ENCODE data around the gene PIGB.

Gene PIGB

DNA sequence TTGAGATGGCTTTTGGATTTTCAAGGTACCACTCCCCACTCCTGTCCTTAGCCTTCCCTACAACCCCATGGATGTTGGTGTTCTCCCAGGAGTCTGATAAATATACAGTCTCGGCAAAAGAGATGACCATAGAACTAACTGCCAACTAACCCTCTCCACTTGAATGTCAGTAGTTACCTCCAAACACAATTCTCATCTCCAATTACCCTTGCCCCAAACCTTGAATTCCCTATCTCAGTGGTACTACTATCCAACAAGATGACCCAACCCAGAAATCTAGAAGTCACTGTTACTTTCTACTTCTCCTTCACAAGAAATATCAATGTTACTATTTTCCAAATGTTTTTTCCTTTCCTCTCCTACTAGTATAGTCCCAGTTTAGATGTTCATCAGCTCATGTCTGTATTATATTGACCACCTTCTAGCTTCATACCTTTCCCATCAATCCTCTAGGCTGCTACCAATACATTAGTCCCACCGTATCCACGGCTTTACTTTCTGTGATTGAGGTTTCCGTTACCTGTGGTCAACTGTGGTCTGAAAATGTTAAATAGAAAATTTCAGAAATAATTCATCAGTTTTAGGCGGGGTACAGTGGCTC is 38.1 kb downstream of the PIGB start:
- Histone ChIP-seq H3K9me3 (ENCODE audit: control insufficient read depth, insufficient read depth, low read length) (no peaks in the 10 kb centered on the region), H3K36me3 (ENCODE audit: control insufficient read depth, insufficient read depth, low read length) (no peaks in the 10 kb centered on the region), H3K27me3 (ENCODE audit: control insufficient read depth, insufficient read depth, low read length) (no peaks in the 10 kb centered on the region), H3K9ac (ENCODE audit: low read depth, low read length) (no peak overlapping the region), H3K4me3 (ENCODE audit: low read depth, low read length) (no peak overlapping the region), H3K4me1 (ENCODE audit: control insufficient read depth, insufficient read depth, low read length) (peaks cover 8% of the 10 kb centered on the region)

DNA sequence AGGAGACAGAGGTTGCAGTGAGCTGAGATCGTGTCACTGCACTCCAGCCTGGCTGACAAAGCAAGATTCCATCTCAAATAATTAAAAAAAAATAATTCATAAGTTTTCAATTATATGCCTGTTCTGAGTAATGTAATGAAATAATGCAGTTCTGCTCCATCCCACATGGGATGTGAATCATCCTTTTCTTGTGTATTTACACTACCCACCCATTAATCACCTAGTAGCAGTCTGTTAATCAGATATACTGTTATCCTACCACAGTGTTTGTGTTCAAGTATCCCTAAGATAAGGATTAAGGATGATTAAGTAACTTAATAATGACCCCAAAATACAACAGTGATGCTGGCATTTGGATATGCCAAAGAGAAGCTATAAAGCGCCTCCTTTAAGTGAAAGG is 38.8 kb downstream of the PIGB start:
- Histone ChIP-seq H3K36me3 (ENCODE audit: control insufficient read depth, insufficient read depth, low read length) (no peaks in the 10 kb centered on the region), H3K9me3 (ENCODE audit: control insufficient read depth, insufficient read depth, low read length) (no peaks in the 10 kb centered on the region), H3K4me3 (ENCODE audit: low read depth, low read length) (no peak overlapping the region), H3K9ac (ENCODE audit: low read depth, low read length) (no peak overlapping the region), H3K27me3 (ENCODE audit: control insufficient read depth, insufficient read depth, low read length) (no peaks in the 10 kb centered on the region), H3K4me1 (ENCODE audit: control insufficient read depth, insufficient read depth, low read length) (peaks cover 5% of the 10 kb centered on the region)

DNA sequence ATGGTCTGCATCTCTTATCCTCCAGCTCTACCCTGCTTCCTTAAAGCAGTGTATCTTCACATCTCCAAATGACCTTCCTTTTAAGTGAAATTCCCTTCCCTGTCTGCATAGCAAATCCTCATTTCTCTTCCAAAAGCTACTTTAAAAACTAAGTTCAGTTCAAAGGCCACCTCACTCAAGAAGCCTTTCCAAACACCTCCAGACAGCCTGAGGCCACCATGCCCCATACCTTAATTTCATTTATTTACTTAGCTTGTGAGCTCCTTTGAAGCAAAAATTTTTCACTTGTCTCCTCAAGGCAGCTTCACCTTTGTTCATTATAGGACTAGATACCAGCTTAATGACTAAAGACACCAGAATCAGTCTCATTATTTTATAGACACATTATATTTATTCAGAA is 39.4 kb downstream of the PIGB start:
- Histone ChIP-seq H3K9ac (ENCODE audit: low read depth, low read length) (no peak overlapping the region), H3K4me3 (ENCODE audit: low read depth, low read length) (no peak overlapping the region), H3K36me3 (ENCODE audit: control insufficient read depth, insufficient read depth, low read length) (no peaks in the 10 kb centered on the region), H3K9me3 (ENCODE audit: control insufficient read depth, insufficient read depth, low read length) (no peaks in the 10 kb centered on the region), H3K4me1 (ENCODE audit: control insufficient read depth, insufficient read depth, low read length) (no peaks in the 10 kb centered on the region), H3K27me3 (ENCODE audit: control insufficient read depth, insufficient read depth, low read length) (no peaks in the 10 kb centered on the region)

DNA sequence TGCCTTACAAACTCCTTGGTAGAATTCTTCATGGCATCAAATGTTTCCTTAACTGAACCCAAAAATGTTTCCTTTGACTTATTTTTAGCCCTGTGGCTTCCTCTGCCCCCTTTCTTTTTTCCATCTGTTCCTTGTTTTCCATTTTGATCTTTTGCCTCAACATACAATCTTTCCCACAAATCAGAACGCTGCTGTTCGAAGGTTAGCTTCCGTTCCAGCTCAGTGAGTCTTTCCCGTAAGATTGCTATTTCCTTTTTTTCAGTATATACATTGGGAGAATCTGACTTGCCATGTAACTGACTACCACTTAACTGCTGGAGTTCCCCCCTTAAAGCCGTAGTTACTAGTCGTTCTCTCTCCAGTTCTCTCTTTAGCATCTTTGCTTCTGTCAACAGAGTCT is 41.2 kb downstream of the PIGB start:
- Histone ChIP-seq H3K9ac (ENCODE audit: low read depth, low read length) (no peak overlapping the region), H3K4me3 (ENCODE audit: low read depth, low read length) (no peak overlapping the region), H3K4me1 (ENCODE audit: control insufficient read depth, insufficient read depth, low read length) (no peaks in the 10 kb centered on the region), H3K27me3 (ENCODE audit: control insufficient read depth, insufficient read depth, low read length) (no peaks in the 10 kb centered on the region), H3K36me3 (ENCODE audit: control insufficient read depth, insufficient read depth, low read length) (no peaks in the 10 kb centered on the region), H3K9me3 (ENCODE audit: control insufficient read depth, insufficient read depth, low read length) (no peaks in the 10 kb centered on the region)

DNA sequence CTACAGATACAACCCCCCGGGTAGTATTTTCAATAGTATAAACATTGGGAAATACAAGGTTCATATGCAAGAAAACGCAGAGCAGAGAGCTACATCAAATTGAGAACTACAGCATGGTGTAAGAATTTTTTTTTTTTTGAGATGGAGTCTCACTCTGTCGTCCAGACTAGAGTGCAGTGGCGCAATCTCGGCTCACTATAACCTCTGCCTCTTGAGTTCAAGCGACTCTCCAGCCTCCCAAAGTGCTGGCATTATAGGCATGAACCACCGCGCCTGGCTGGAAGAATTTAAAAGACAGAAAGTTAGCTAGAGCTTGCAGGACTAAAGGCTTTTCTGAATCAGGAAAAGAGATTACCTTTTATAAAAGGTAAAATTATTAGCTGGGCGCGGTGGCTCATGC is 42.0 kb downstream of the PIGB start:
- H3K4me3 ChIP-seq (ENCODE audit: low read depth, low read length), result no peak overlapping the region
- H3K4me1 ChIP-seq (ENCODE audit: control insufficient read depth, insufficient read depth, low read length), result no peaks in the 10 kb centered on the region
- H3K9me3 ChIP-seq (ENCODE audit: control insufficient read depth, insufficient read depth, low read length), result no peaks in the 10 kb centered on the region
- H3K36me3 ChIP-seq (ENCODE audit: control insufficient read depth, insufficient read depth, low read length), result no peaks in the 10 kb centered on the region
- H3K27me3 ChIP-seq (ENCODE audit: control insufficient read depth, insufficient read depth, low read length), result no peaks in the 10 kb centered on the region
- no peak overlapping the region for H3K9ac ChIP-seq (ENCODE audit: low read depth, low read length)

DNA sequence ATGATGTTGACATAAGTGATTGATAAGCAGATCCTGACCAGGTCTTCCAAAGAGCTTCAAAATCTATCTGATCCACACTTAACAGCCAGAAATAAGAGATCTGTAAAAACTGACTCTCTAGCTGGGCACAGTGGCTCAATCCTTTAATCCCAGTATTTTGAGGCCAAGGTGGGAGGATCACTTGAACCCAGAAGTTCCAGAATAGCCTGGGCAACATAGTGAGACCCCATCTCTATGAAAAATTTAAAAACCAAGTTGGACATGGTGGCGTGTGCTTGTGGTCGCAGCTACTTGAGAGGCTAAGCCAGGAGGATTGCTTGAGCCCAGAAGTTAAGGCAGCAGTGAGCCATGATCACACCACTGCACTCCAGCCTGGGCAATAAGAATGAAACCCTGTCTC is 43.6 kb downstream of the PIGB start:
- Histone ChIP-seq H3K4me1 (ENCODE audit: control insufficient read depth, insufficient read depth, low read length) (no peaks in the 10 kb centered on the region), H3K36me3 (ENCODE audit: control insufficient read depth, insufficient read depth, low read length) (no peaks in the 10 kb centered on the region), H3K9ac (ENCODE audit: low read depth, low read length) (no peak overlapping the region), H3K4me3 (ENCODE audit: low read depth, low read length) (no peak overlapping the region), H3K27me3 (ENCODE audit: control insufficient read depth, insufficient read depth, low read length) (no peaks in the 10 kb centered on the region), H3K9me3 (ENCODE audit: control insufficient read depth, insufficient read depth, low read length) (no peaks in the 10 kb centered on the region)

DNA sequence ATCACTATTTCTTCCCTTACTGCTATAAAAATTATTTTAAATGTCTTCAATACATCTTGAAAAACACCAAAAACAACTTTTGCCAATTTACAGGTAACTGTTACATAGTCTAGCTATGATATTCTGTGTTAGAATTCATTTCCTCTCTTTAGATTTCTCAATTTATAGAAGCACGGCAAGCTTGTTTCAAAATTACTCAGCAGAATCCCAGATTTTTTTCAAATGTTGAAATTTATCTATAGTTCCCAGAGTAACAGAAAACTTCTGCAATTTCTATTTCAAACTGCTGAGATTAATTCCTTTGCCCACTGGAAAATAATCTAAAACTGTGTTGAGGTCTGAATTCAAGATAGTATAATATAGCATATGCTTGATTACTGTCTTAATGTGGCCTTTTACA is 48.0 kb downstream of the PIGB start:
- no peaks in the 10 kb centered on the region for H3K36me3 ChIP-seq (ENCODE audit: control insufficient read depth, insufficient read depth, low read length)
- H3K9me3 ChIP-seq (ENCODE audit: control insufficient read depth, insufficient read depth, low read length), result no peaks in the 10 kb centered on the region
- no peaks in the 10 kb centered on the region for H3K4me1 ChIP-seq (ENCODE audit: control insufficient read depth, insufficient read depth, low read length)
- no peaks in the 10 kb centered on the region for H3K27me3 ChIP-seq (ENCODE audit: control insufficient read depth, insufficient read depth, low read length)
- H3K4me3 ChIP-seq (ENCODE audit: low read depth, low read length), result no peak overlapping the region
- no peak overlapping the region for H3K9ac ChIP-seq (ENCODE audit: low read depth, low read length)

DNA sequence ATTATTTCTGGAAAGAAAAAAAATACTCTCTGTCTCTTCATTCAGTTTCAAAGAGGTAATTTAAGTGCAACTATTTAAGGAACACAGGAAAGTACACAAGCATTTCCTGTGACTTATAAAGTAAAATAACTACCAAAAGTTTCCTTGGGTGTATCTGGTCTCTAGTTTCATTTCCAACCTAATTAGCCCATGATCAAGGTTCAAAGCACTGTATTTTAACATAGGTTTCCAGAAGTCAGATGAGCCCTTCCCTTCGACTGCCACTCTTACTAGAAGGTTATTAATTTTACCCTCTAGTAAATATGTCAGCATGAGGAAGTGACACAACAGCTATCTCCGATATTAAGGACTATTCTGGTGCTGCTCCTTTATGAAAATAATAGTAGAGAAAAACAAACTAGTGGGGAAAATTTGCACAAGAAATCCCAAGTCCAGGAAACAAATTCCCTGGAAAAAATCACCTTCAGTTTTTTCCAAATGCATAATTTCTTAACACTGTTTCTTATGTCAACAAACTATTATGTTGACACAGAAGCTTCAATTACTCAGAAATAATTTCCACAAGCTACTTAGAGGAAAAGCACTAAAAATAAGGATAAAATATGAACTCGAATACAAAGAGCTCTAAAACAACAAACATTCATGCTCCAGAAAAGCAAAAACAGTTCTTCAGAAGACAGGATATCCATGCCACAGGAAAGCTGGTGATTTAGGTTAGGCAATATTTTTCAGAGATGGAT is 53.8 kb downstream of the PIGB start:
- no peaks in the 10 kb centered on the region for H3K36me3 ChIP-seq (ENCODE audit: control insufficient read depth, insufficient read depth, low read length)
- H3K9me3 ChIP-seq (ENCODE audit: control insufficient read depth, insufficient read depth, low read length), result no peaks in the 10 kb centered on the region
- no peak overlapping the region for H3K4me3 ChIP-seq (ENCODE audit: low read depth, low read length)
- H3K4me1 ChIP-seq (ENCODE audit: control insufficient read depth, insufficient read depth, low read length), result no peaks in the 10 kb centered on the region
- no peak overlapping the region for H3K9ac ChIP-seq (ENCODE audit: low read depth, low read length)
- no peaks in the 10 kb centered on the region for H3K27me3 ChIP-seq (ENCODE audit: control insufficient read depth, insufficient read depth, low read length)

DNA sequence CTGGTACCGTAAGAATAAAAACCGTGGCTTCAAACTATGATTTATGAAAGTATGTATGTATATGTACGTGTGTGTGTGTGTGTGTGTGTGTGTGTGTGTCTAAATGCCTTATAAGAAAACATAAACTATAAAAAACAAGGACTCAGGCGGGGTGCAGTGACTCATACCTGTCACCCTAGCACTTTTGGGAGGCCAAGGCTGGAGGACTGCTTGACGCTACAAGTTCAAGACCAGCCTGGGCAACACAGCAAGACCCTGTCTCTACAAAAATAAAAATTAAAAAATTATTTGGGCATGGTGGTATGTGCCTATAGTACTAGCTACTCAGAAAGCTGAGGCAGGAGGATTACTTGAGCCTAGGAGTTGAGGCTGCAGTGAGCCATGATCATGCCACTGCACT is 60.1 kb downstream of the PIGB start:
- Histone ChIP-seq H3K27me3 (ENCODE audit: control insufficient read depth, insufficient read depth, low read length) (no peaks in the 10 kb centered on the region), H3K4me3 (ENCODE audit: low read depth, low read length) (no peak overlapping the region), H3K4me1 (ENCODE audit: control insufficient read depth, insufficient read depth, low read length) (no peaks in the 10 kb centered on the region), H3K36me3 (ENCODE audit: control insufficient read depth, insufficient read depth, low read length) (no peaks in the 10 kb centered on the region), H3K9ac (ENCODE audit: low read depth, low read length) (no peak overlapping the region), H3K9me3 (ENCODE audit: control insufficient read depth, insufficient read depth, low read length) (no peaks in the 10 kb centered on the region)

DNA sequence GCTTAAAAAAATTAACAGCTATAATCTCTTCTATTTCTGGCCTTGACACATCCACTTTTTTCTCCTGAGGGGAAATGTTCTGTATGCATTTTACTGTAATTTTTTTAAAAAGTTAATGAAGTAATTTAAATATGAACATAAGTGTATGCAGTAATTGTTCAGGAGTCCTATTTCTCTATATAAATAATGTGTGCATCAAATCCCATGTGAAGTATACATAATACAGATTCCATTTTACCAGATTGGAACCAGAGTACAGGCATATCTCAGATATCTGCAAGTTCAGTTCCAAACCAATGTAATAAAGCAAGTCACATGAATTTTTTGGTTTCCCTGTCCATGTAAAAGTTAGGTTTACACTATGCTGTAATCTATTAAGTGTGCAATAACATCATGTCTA is 62.6 kb downstream of the PIGB start:
- Histone ChIP-seq H3K27me3 (ENCODE audit: control insufficient read depth, insufficient read depth, low read length) (no peaks in the 10 kb centered on the region), H3K36me3 (ENCODE audit: control insufficient read depth, insufficient read depth, low read length) (no peaks in the 10 kb centered on the region), H3K9ac (ENCODE audit: low read depth, low read length) (no peak overlapping the region), H3K9me3 (ENCODE audit: control insufficient read depth, insufficient read depth, low read length) (no peaks in the 10 kb centered on the region), H3K4me1 (ENCODE audit: control insufficient read depth, insufficient read depth, low read length) (no peaks in the 10 kb centered on the region), H3K4me3 (ENCODE audit: low read depth, low read length) (no peak overlapping the region)

DNA sequence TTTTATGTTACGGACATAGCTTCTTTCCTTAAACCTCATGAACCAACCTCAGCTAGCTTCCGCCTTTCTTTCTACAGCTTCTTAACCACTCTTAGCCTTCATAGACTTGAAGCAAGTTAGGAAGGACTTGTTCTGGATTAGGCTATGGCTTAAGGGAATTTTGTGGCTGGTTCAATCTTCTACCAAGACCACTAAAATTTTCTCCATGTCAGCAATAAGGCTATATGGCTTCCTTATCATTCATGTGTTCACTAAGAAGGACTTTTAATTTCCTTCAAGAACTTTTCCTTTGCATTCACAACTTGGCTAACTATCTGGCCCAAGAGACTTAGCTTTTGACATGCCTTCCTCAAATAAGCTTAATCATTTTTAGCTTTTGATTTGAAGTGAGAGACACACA is 64.7 kb downstream of the PIGB start:
- Histone ChIP-seq H3K4me1 (ENCODE audit: control insufficient read depth, insufficient read depth, low read length) (no peaks in the 10 kb centered on the region), H3K4me3 (ENCODE audit: low read depth, low read length) (no peak overlapping the region), H3K9ac (ENCODE audit: low read depth, low read length) (no peak overlapping the region), H3K27me3 (ENCODE audit: control insufficient read depth, insufficient read depth, low read length) (no peaks in the 10 kb centered on the region), H3K36me3 (ENCODE audit: control insufficient read depth, insufficient read depth, low read length) (peaks cover 3% of the 10 kb centered on the region), H3K9me3 (ENCODE audit: control insufficient read depth, insufficient read depth, low read length) (no peaks in the 10 kb centered on the region)

DNA sequence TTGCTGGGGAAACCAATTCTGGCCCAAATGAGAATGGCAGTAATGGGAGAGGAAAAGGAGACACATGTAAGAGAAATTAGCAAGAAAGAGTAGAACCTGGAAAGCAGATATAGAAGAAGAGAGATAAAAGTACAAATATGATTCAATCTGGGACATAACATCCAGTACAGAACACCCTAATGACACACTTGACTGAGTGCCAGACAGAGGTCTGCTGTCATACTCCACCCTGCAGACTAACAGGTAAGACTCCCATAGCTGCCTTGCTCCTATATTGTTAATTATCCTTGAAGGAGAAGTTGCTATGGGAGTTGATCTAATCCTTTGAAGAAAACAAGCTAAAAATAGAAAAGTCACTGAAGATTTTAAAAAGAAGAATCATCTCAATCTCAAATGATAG is 68.0 kb downstream of the PIGB start:
- Histone ChIP-seq H3K36me3 (ENCODE audit: control insufficient read depth, insufficient read depth, low read length) (peaks cover 3% of the 10 kb centered on the region), H3K4me1 (ENCODE audit: control insufficient read depth, insufficient read depth, low read length) (no peaks in the 10 kb centered on the region), H3K4me3 (ENCODE audit: low read depth, low read length) (no peak overlapping the region), H3K9ac (ENCODE audit: low read depth, low read length) (no peak overlapping the region), H3K27me3 (ENCODE audit: control insufficient read depth, insufficient read depth, low read length) (no peaks in the 10 kb centered on the region), H3K9me3 (ENCODE audit: control insufficient read depth, insufficient read depth, low read length) (no peaks in the 10 kb centered on the region)
